HepG2 (cell line): ENCODE measurements around the gene LSM14B. TPM values are rescaled to one million over a fixed set of nuclear protein-coding genes. Genes with fewer than 3 reads are reported as not detected.

Source experiments
- AGO2 ChIP-seq: fragments of 200-400 bp; formaldehyde crosslinking; optimal IDR thresholded peaks from 2 replicates; pipeline ENCODE3; 2017; ENCODE audit warnings: mild to moderate bottlenecking, low read depth, low read length, moderate library complexity
- DDIT3 ChIP-seq: sonication (generic); formaldehyde crosslinking; IDR thresholded peaks from 2 replicates; pipeline ENCODE4 v1.4.0; 2020; ENCODE audit warnings: mild to moderate bottlenecking, missing genetic modification reagents
- FOXC1 ChIP-seq: sonication (generic); formaldehyde crosslinking; IDR thresholded peaks from 2 replicates; pipeline ENCODE4 v1.8.0; 2022; ENCODE audit warnings: mild to moderate bottlenecking, missing genetic modification reagents, borderline replicate concordance
- GMEB2 ChIP-seq: IDR thresholded peaks from 2 replicates; pipeline ENCODE4 v1.6.1; 2016; ENCODE audit warnings: missing biosample characterization, missing genetic modification reagents, low read depth
- HNF4A ChIP-seq: sonication (generic); formaldehyde crosslinking; IDR thresholded peaks from 2 replicates; pipeline ENCODE4 v1.4.0; 2020; ENCODE audit warnings: missing genetic modification reagents
- HNRNPUL1 ChIP-seq: fragments of 200-400 bp; formaldehyde crosslinking; IDR thresholded peaks from 2 replicates; pipeline ENCODE4 v1.6.1; 2017; ENCODE audit warnings: low read depth, mild to moderate bottlenecking, low read length, moderate library complexity
- IKZF5 ChIP-seq: IDR thresholded peaks from 2 replicates; pipeline ENCODE4 v1.6.1; 2018; ENCODE audit warnings: missing genetic modification reagents, mild to moderate bottlenecking, missing compliant biosample characterization
- MXD4 ChIP-seq: IDR thresholded peaks from 2 replicates; pipeline ENCODE4 v1.6.1; 2016; ENCODE audit warnings: mild to moderate bottlenecking, missing biosample characterization, missing genetic modification reagents
- NR1H2 ChIP-seq: sonication (generic); formaldehyde crosslinking; IDR thresholded peaks from 2 replicates; pipeline ENCODE4 v1.8.1; 2022; ENCODE audit warnings: low read depth, missing genetic modification reagents, borderline replicate concordance
- PATZ1 ChIP-seq: sonication (generic); formaldehyde crosslinking; IDR thresholded peaks from 2 replicates; pipeline ENCODE4 v1.4.0; 2020; ENCODE audit warnings: missing genetic modification reagents
- POLR2G ChIP-seq: fragments of 200-400 bp; formaldehyde crosslinking; IDR thresholded peaks from 2 replicates; pipeline ENCODE4 v1.6.1; 2018; ENCODE audit warnings: mild to moderate bottlenecking, low read depth, low read length, moderate library complexity
- SMARCE1 ChIP-seq: fragments of 450-650 bp; IDR thresholded peaks from 2 replicates; pipeline ENCODE4 v1.6.1; 2017; ENCODE audit warnings: borderline replicate concordance
- TFE3 ChIP-seq: IDR thresholded peaks from 2 replicates; pipeline ENCODE4 v1.6.1; 2016
- THAP11 ChIP-seq: IDR thresholded peaks from 2 replicates; pipeline ENCODE4 v1.6.1; 2016; ENCODE audit warnings: missing biosample characterization, missing genetic modification reagents
- ZNF251 ChIP-seq: sonication (generic); formaldehyde crosslinking; IDR thresholded peaks from 2 replicates; pipeline ENCODE4 v1.9.0; 2021; ENCODE audit warnings: mild to moderate bottlenecking, missing genetic modification reagents
- ZNF33B ChIP-seq: sonication (generic); formaldehyde crosslinking; IDR thresholded peaks from 2 replicates; pipeline ENCODE4 v1.5.1; 2020; ENCODE audit warnings: mild to moderate bottlenecking, missing genetic modification reagents
- ZNF441 ChIP-seq: sonication (generic); formaldehyde crosslinking; IDR thresholded peaks from 2 replicates; pipeline ENCODE4 v1.7.0; 2021; ENCODE audit warnings: missing genetic modification reagents, borderline replicate concordance
- ZNF563 ChIP-seq: sonication (generic); formaldehyde crosslinking; IDR thresholded peaks from 2 replicates; pipeline ENCODE4 v1.8.0; 2022; ENCODE audit warnings: mild to moderate bottlenecking, moderate library complexity, missing genetic modification reagents
- ZNF670 ChIP-seq: sonication (generic); formaldehyde crosslinking; IDR thresholded peaks from 2 replicates; pipeline ENCODE4 v1.8.0; 2022; ENCODE audit warnings: mild to moderate bottlenecking, missing genetic modification reagents, borderline replicate concordance
- ZNF784 ChIP-seq: sonication (generic); formaldehyde crosslinking; IDR thresholded peaks from 2 replicates; pipeline ENCODE4 v1.5.1; 2020; ENCODE audit warnings: missing genetic modification reagents, mild to moderate bottlenecking, borderline replicate concordance
- ZSCAN12 ChIP-seq: sonication (generic); formaldehyde crosslinking; IDR thresholded peaks from 2 replicates; pipeline ENCODE4 v1.9.0; 2021; ENCODE audit warnings: mild to moderate bottlenecking, missing genetic modification reagents
- ZSCAN31 ChIP-seq: sonication (generic); formaldehyde crosslinking; IDR thresholded peaks from 2 replicates; pipeline ENCODE4 v1.5.0; 2020; ENCODE audit warnings: low read depth, mild to moderate bottlenecking, missing genetic modification reagents
- polyA plus RNA-seq, 8 experiments: library from polyadenylated mRNA; depleted of rRNA in 3 of 8; stranded (reverse) in 7 of 8; unstranded in 1 of 8; fragments of >200 nt; fragmentation: Illumina TruSeq in 4 of 8; extraction: Trizol in 4 of 8; gene quantifications; 2 replicates each; pipeline versions ENCODE4 v1.2.1 to v1.2.3, GENCODE V29; 2011 to 2016; ENCODE audit warnings: low read depth in 4 of 8, missing spikeins in 1 of 8, mixed read lengths in 1 of 8; ENCODE audit not compliant: insufficient read depth in 1 of 8
- total RNA-seq, 5 experiments: library from RNA; depleted of rRNA; stranded (reverse); fragments of >200 nt; fragmentation: Illumina TruSeq; extraction: Trizol; gene quantifications; 2 replicates each; pipeline ENCODE4 v1.2.3, GENCODE V29; 2016; ENCODE audit warnings: low read depth in 1 of 5

LSM14B gene
- total and polyA plus RNA-seq, 2 of the 13 experiments (the other 11 are each of a cell fraction or from before 2014, with no cell fraction given): 43.3 to 79.2 TPM

- TF ChIP-seq MXD4 (CRISPR knock-in tag): peak; percentile 78
- TF ChIP-seq ZNF441 (CRISPR knock-in tag): peak; percentile 7; the same call in 1 of the 2 replicates
- TF ChIP-seq SMARCE1: no peak
- TF ChIP-seq ZNF563 (CRISPR knock-in tag): peak; percentile 53
- no peak; the same call in 1 of the 2 replicates for TF ChIP-seq HNF4A (CRISPR knock-in tag)
- TF ChIP-seq THAP11: peak; percentile 75
- no peak for TF ChIP-seq ZSCAN31 (CRISPR knock-in tag)
- TF ChIP-seq POLR2G: peak; percentile 57
- peak; percentile 8; the same call in 1 of the 2 replicates for TF ChIP-seq ZNF784
- peak; percentile 75 for TF ChIP-seq GMEB2
- TF ChIP-seq ZNF33B (CRISPR knock-in tag): 0 out of 2 replicates have a peak, but pooled peaks have one; percentile 1
- no peak for TF ChIP-seq DDIT3 (CRISPR knock-in tag)
- TF ChIP-seq ZSCAN12 (CRISPR knock-in tag): no peak
- peak; percentile 76 for TF ChIP-seq AGO2
- peak; percentile 87 for TF ChIP-seq TFE3 (CRISPR knock-in tag)
- no peak for TF ChIP-seq ZNF251 (CRISPR knock-in tag)
- TF ChIP-seq NR1H2: no peak
- TF ChIP-seq HNRNPUL1: no peak
- peak; percentile 76 for TF ChIP-seq ZNF670 (CRISPR knock-in tag)
- TF ChIP-seq FOXC1: no peak
- peak; percentile 22; the same call in 1 of the 2 replicates for TF ChIP-seq IKZF5
- peak; percentile 66 for TF ChIP-seq PATZ1 (CRISPR knock-in tag)
These were observed at the start of gene LSM14B (continued) for GRCh38 chr20:62121776-62122653.
